ENCODE data around the gene HYI. TPM values are rescaled to one million over a fixed set of nuclear protein-coding genes. Genes with fewer than 3 reads are reported as not detected.

The HYI gene
- total RNA-seq, 1 donor from 2014 or later, result 10.0 TPM

GRCh38 chr1:43492826-43493225, 39.1 kb upstream of the HYI start:
- intact Hi-C loops (cut with micrococcal nuclease), result no loop called here
- H3K4me1 Mint-ChIP-seq, result no peaks in the 10 kb centered on the region
- H3K27me3 Mint-ChIP-seq, result peaks cover 18% of the 10 kb centered on the region
- peaks cover 30% of the 10 kb centered on the region for H3K9me3 Mint-ChIP-seq
- TF ChIP-seq, protein P1, sequence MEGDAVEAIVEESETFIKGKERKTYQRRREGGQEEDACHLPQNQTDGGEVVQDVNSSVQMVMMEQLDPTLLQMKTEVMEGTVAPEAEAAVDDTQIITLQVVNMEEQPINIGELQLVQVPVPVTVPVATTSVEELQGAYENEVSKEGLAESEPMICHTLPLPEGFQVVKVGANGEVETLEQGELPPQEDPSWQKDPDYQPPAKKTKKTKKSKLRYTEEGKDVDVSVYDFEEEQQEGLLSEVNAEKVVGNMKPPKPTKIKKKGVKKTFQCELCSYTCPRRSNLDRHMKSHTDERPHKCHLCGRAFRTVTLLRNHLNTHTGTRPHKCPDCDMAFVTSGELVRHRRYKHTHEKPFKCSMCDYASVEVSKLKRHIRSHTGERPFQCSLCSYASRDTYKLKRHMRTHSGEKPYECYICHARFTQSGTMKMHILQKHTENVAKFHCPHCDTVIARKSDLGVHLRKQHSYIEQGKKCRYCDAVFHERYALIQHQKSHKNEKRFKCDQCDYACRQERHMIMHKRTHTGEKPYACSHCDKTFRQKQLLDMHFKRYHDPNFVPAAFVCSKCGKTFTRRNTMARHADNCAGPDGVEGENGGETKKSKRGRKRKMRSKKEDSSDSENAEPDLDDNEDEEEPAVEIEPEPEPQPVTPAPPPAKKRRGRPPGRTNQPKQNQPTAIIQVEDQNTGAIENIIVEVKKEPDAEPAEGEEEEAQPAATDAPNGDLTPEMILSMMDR (IDR thresholded peaks at IDR 0.05), result no peak
- H3K4me3 Mint-ChIP-seq, result no peak overlapping the region
- ChIA-PET POLR2A (no interaction called here), CTCF (no interaction called here)
- ATAC-seq (ENCODE audit: low read depth) (no peak), DNase-seq (no peak)
- H3K36me3 Mint-ChIP-seq (ENCODE audit: low read depth), result peaks cover 2% of the 10 kb centered on the region
- no peak overlapping the region for H3K27ac Mint-ChIP-seq

- Mint-ChIP-seq H3K27ac (no peak overlapping the region), H3K4me3 (no peak overlapping the region), H3K9me3 (peaks cover 37% of the 10 kb centered on the region), H3K4me1 (no peaks in the 10 kb centered on the region), H3K36me3 (ENCODE audit: low read depth) (peaks cover 4% of the 10 kb centered on the region), H3K27me3 (peaks cover 18% of the 10 kb centered on the region)
- intact Hi-C loops (cut with micrococcal nuclease), result no loop called here
- no peak for ATAC-seq (ENCODE audit: low read depth)
- TF ChIP-seq, protein P1 (IDR thresholded peaks at IDR 0.05), result no peak
- POLR2A ChIA-PET, result no interaction called here
- CTCF ChIA-PET, result no interaction called here
- DNase-seq, result no peak
Measured at GRCh38 chr1:43491061-43491460, 37.3 kb upstream of the HYI start.

- ATAC-seq (ENCODE audit: low read depth) (no peak), DNase-seq (no peak)
- ChIA-PET CTCF (no interaction called here), POLR2A (no interaction called here)
- Mint-ChIP-seq H3K27me3 (peaks cover 9% of the 10 kb centered on the region), H3K36me3 (ENCODE audit: low read depth) (peaks cover 4% of the 10 kb centered on the region), H3K4me3 (no peak overlapping the region), H3K9me3 (peaks cover 37% of the 10 kb centered on the region), H3K27ac (no peak overlapping the region), H3K4me1 (no peaks in the 10 kb centered on the region)
- intact Hi-C loops (cut with micrococcal nuclease), result no loop called here
- TF ChIP-seq, protein P1 (IDR thresholded peaks at IDR 0.05), result no peak
Measured at GRCh38 chr1:43488165-43488564, 34.4 kb upstream of the HYI start.

DNA sequence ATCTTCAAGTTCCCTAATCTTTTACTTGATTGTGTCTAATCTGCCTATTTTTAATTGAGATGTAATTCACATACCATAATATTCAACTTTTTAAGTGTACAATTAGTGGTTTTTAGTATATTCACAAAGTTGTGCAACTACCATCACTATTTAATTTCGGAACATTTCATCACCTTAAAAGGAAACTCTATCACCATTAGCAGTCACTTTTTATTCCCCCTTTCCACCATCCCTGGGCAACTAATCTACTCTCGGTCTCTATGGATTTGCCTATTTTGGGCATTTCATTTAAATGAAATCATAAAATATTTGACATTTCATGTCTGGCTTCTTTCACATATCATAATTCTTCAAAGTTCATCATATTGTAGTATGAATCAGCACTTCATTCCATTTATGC, 30.6 kb upstream of the HYI start:
- Mint-ChIP-seq H3K36me3 (ENCODE audit: low read depth) (peaks cover 4% of the 10 kb centered on the region), H3K4me1 (peaks cover 3% of the 10 kb centered on the region), H3K27ac (no peak overlapping the region), H3K9me3 (peaks cover 17% of the 10 kb centered on the region), H3K4me3 (no peak overlapping the region), H3K27me3 (peaks cover 3% of the 10 kb centered on the region)
- intact Hi-C loops (cut with micrococcal nuclease), result no loop called here
- ATAC-seq (ENCODE audit: low read depth), result no peak
- CTCF ChIA-PET, result no interaction called here
- DNase-seq, result no peak
- TF ChIP-seq, protein P1 (IDR thresholded peaks at IDR 0.05), result no peak
- POLR2A ChIA-PET, result no interaction called here

DNA sequence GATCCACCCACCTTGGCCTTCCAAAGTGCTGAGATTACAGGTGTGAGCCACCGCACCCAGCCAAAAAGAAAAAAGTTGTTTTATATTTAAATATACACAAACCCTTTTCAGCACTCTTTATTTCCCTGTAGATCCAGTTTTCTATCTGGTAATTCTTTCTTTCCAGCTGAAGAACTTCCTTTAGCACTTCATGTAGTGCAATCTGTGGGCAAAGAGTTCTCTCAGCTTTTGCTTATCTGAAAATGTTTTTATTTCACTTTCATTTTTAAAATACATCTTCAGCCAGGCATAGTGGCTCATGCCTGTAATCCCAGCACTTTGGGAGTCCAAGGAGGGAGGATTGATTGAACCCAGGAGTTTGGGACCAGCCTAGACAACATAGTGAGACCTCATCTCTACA, 28.5 kb upstream of the HYI start:
- TF ChIP-seq, protein P1 (IDR thresholded peaks at IDR 0.05), result no peak
- no peak for DNase-seq
- CTCF ChIA-PET, result no interaction called here
- Mint-ChIP-seq H3K36me3 (ENCODE audit: low read depth) (peaks cover 2% of the 10 kb centered on the region), H3K4me3 (no peak overlapping the region), H3K27ac (no peak overlapping the region), H3K27me3 (peaks cover 5% of the 10 kb centered on the region), H3K4me1 (peaks cover 3% of the 10 kb centered on the region), H3K9me3 (peaks cover 4% of the 10 kb centered on the region)
- POLR2A ChIA-PET, result no interaction called here
- intact Hi-C loops (cut with micrococcal nuclease), result no loop called here
- no peak for ATAC-seq (ENCODE audit: low read depth)
